ENCODE data around the gene SRM. TPM values are rescaled to one million over a fixed set of nuclear protein-coding genes. Genes with fewer than 3 reads are reported as not detected.

Gene SRM
- total RNA-seq, 2 donors from 2014 or later = 106 to 107 TPM

GRCh38 chr1:11068600-11069473, 9.0 kb upstream of the SRM start:
- H3K9me3 Mint-ChIP-seq = no peaks in the 10 kb centered on the region
- H3K27ac Mint-ChIP-seq = no peak overlapping the region
- WGBS, 2 experiments (ENCODE audit: insufficient coverage in 1 of 2, insufficient read length in 1 of 2) = 95% methylated on average over 15 to 17 of the region's 17 CpGs
- no peak for DNase-seq
- H3K9ac ChIP-seq (ENCODE audit: extremely low read depth, low read length, poor library complexity, severe bottlenecking) = no peak overlapping the region
- no peaks in the 10 kb centered on the region for H3K27me3 ChIP-seq (ENCODE audit: control insufficient read depth, insufficient read depth, low read length, poor library complexity, severe bottlenecking)
- no peak overlapping the region for H3K4me3 ChIP-seq (ENCODE audit: low read length)
- no peaks in the 10 kb centered on the region for H3K27me3 Mint-ChIP-seq (ENCODE audit: insufficient read depth)
- H3K9me3 ChIP-seq (ENCODE audit: control insufficient read depth, low read length) = no peaks in the 10 kb centered on the region
- no peaks in the 10 kb centered on the region for H3K4me1 ChIP-seq (ENCODE audit: control insufficient read depth, insufficient read depth, low read length)
- H3K36me3 ChIP-seq (ENCODE audit: control insufficient read depth, insufficient read depth, low read length) = peaks cover 92% of the 10 kb centered on the region
- H3K4me3 Mint-ChIP-seq = no peak overlapping the region
- H3K36me3 Mint-ChIP-seq (ENCODE audit: low read depth) = peaks cover 74% of the 10 kb centered on the region
- H3K4me1 Mint-ChIP-seq = no peaks in the 10 kb centered on the region
- TF ChIP-seq CTCF (conservative IDR thresholded peaks at IDR 0.05) = no peak
- H3K27ac ChIP-seq (ENCODE audit: low read depth, low read length) = no peak overlapping the region

- Mint-ChIP-seq H3K27me3 (ENCODE audit: insufficient read depth) (no peaks in the 10 kb centered on the region), H3K36me3 (ENCODE audit: low read depth) (peaks cover 80% of the 10 kb centered on the region), H3K27ac (no peak overlapping the region), H3K4me1 (no peaks in the 10 kb centered on the region), H3K9me3 (no peaks in the 10 kb centered on the region), H3K4me3 (no peak overlapping the region)
- H3K27ac ChIP-seq (ENCODE audit: low read depth, low read length) = no peak overlapping the region
- H3K9me3 ChIP-seq (ENCODE audit: control insufficient read depth, low read length) = no peaks in the 10 kb centered on the region
- no peak for TF ChIP-seq CTCF (conservative IDR thresholded peaks at IDR 0.05)
- no peak overlapping the region for H3K9ac ChIP-seq (ENCODE audit: extremely low read depth, low read length, poor library complexity, severe bottlenecking)
- H3K36me3 ChIP-seq (ENCODE audit: control insufficient read depth, insufficient read depth, low read length) = peaks cover 90% of the 10 kb centered on the region
- DNase-seq = no peak
- H3K27me3 ChIP-seq (ENCODE audit: control insufficient read depth, insufficient read depth, low read length, poor library complexity, severe bottlenecking) = no peaks in the 10 kb centered on the region
- H3K4me3 ChIP-seq (ENCODE audit: low read length) = no peak overlapping the region
- WGBS, 2 experiments (ENCODE audit: insufficient coverage in 1 of 2, insufficient read length in 1 of 2) = 94% methylated on average over 12 to 18 of the region's 18 CpGs
- no peaks in the 10 kb centered on the region for H3K4me1 ChIP-seq (ENCODE audit: control insufficient read depth, insufficient read depth, low read length)
Measured at GRCh38 chr1:11067716-11068599, 8.1 kb upstream of the SRM start.

GRCh38 chr1:11065796-11066195, 6.0 kb upstream of the SRM start:
- Mint-ChIP-seq H3K9me3 (no peaks in the 10 kb centered on the region), H3K27me3 (ENCODE audit: insufficient read depth) (no peaks in the 10 kb centered on the region), H3K36me3 (ENCODE audit: low read depth) (peaks cover 67% of the 10 kb centered on the region), H3K27ac (no peak overlapping the region), H3K4me3 (no peak overlapping the region), H3K4me1 (peaks cover 2% of the 10 kb centered on the region)
- Histone ChIP-seq H3K4me3 (ENCODE audit: low read length) (no peak overlapping the region), H3K27me3 (ENCODE audit: control insufficient read depth, insufficient read depth, low read length, poor library complexity, severe bottlenecking) (no peaks in the 10 kb centered on the region), H3K27ac (ENCODE audit: low read depth, low read length) (no peak overlapping the region), H3K36me3 (ENCODE audit: control insufficient read depth, insufficient read depth, low read length) (peaks cover 84% of the 10 kb centered on the region), H3K4me1 (ENCODE audit: control insufficient read depth, insufficient read depth, low read length) (no peaks in the 10 kb centered on the region), H3K9ac (ENCODE audit: extremely low read depth, low read length, poor library complexity, severe bottlenecking) (no peak overlapping the region), H3K9me3 (ENCODE audit: control insufficient read depth, low read length) (no peaks in the 10 kb centered on the region)
- no peak for DNase-seq
- TF ChIP-seq CTCF (conservative IDR thresholded peaks at IDR 0.05) = no peak
- WGBS, 2 experiments (ENCODE audit: insufficient coverage in 1 of 2, insufficient read length in 1 of 2) = 100% methylated on average over 1 of the region's 1 CpG; no CpG with 5 or more reads in 1 of the 2 experiments

Data from endodermal cell (in vitro differentiated cells).